Gastrocnemius medialis (tissue), 4 donors: Measurements from ENCODE around the gene ARID5B.

Experiments
- POLR2A ChIP-seq, 2 donors: fragments of 450-650 bp; IDR thresholded peaks; one replicate each; pipeline ENCODE4 v1.6.1; 2017; ENCODE audit warnings: antibody characterized with exemption in 2 of 2, mild to moderate bottlenecking in 2 of 2, moderate library complexity in 2 of 2
- TF ChIP-seq, protein P1 (sequence below), 5 experiments: fragments of 450-650 bp in 3 of 5; fragments of 200-600 bp in 2 of 5; sonication (generic) in 2 of 5; IDR thresholded peaks in 4 of 5; conservative IDR thresholded peaks in 1 of 5; 1 replicate in 4 of 5; 2 replicates in 1 of 5; pipeline ENCODE4 v1.5.1; 2016 to 2019; ENCODE audit warnings: antibody characterized with exemption in 5 of 5, mild to moderate bottlenecking in 3 of 5, moderate library complexity in 3 of 5

DNA sequence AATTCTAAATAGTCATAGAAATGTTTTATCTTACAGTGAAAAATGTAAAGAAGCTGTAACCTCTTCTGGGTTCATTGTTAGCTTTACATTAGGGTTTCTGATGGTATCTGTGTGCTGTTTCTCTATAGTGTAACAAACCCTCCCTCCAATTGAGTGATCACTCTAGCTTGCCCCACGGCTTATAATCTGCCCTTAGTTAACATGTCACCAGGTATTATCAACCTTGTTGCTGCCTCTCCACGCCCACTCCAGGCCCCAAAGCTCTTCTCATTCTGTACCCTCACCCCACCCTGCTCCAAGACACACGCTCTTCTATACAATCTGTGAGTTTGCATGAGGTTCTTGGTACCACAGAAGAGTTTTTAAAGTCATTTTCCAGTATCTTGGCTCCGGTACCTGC lies 139.4 kb downstream of the ARID5B start:
- TF ChIP-seq, protein P1, sequence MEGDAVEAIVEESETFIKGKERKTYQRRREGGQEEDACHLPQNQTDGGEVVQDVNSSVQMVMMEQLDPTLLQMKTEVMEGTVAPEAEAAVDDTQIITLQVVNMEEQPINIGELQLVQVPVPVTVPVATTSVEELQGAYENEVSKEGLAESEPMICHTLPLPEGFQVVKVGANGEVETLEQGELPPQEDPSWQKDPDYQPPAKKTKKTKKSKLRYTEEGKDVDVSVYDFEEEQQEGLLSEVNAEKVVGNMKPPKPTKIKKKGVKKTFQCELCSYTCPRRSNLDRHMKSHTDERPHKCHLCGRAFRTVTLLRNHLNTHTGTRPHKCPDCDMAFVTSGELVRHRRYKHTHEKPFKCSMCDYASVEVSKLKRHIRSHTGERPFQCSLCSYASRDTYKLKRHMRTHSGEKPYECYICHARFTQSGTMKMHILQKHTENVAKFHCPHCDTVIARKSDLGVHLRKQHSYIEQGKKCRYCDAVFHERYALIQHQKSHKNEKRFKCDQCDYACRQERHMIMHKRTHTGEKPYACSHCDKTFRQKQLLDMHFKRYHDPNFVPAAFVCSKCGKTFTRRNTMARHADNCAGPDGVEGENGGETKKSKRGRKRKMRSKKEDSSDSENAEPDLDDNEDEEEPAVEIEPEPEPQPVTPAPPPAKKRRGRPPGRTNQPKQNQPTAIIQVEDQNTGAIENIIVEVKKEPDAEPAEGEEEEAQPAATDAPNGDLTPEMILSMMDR (IDR thresholded peaks at IDR 0.05 in 4 of 5, conservative IDR thresholded peaks at IDR 0.05 in 1 of 5): no peak
- no peak for TF ChIP-seq POLR2A (IDR thresholded peaks at IDR 0.05)
